GM10266 (cell line): ENCODE measurements around the gene CTBS.
A peak's percentile ranks its signal among the peaks of the same experiment; 100 is the strongest.
"Not testable (repeated sequence)": the region's sequence is repeated elsewhere in the genome, so short reads cannot be mapped to it uniquely, and the experiment has no call there.

Experiments
- DNase-seq: peaks from one replicate; pipeline ENCODE4 v3.0.0; 2012; ENCODE audit errors: extremely low spot score
- CTCF ChIP-seq: IDR thresholded peaks from 2 replicates; pipeline ENCODE4 v1.5.1; 2012; ENCODE audit warnings: mild to moderate bottlenecking, low read depth; ENCODE audit not compliant: control insufficient read depth, insufficient read depth; ENCODE audit errors: missing control alignments

CTBS gene

GRCh38 chr1:84603223-84603622 is 29.0 kb upstream of the CTBS start:
- no peak for TF ChIP-seq CTCF
- DNase-seq: no peak

GRCh38 chr1:84600796-84601195 is 26.6 kb upstream of the CTBS start:
- DNase-seq: no peak
- no peak for TF ChIP-seq CTCF

GRCh38 chr1:84598846-84599741 is 24.9 kb upstream of the CTBS start:
- peak; percentile 40 for DNase-seq
- TF ChIP-seq CTCF: no peak

GRCh38 chr1:84598418-84598817 is 24.2 kb upstream of the CTBS start:
- DNase-seq: no peak

GRCh38 chr1:84597011-84597410 is 22.8 kb upstream of the CTBS start:
- TF ChIP-seq CTCF: no peak
- DNase-seq: no peak

More at GRCh38 chr1:84598418-84598817, 24.2 kb upstream of the CTBS start:
- no peak for TF ChIP-seq CTCF

- not testable (repeated sequence) for DNase-seq
These were observed 20.7 kb upstream of the CTBS start for GRCh38 chr1:84594959-84595358.

- TF ChIP-seq CTCF: no peak
- no peak for DNase-seq
These were observed 12.9 kb upstream of the CTBS start for GRCh38 chr1:84587099-84587498.
